PC-9 (cell line): ENCODE measurements around the gene DEF6. TPM values are rescaled to one million over a fixed set of nuclear protein-coding genes. Genes with fewer than 3 reads are reported as not detected.
"Not testable (repeated sequence)": the region's sequence is repeated elsewhere in the genome, so short reads cannot be mapped to it uniquely, and the experiment has no call there.

Source experiments
- BruUV-seq: library from RNA; stranded (reverse); fragments of 400-500 nt; replicated peaks from 2 replicates; lab custom pipeline; 2021; lab: Mats Ljungman, UMichigan
- CTCF ChIA-PET: fragments of 300-600 bp; sonication (Branson Sonifier 250); formaldehyde crosslinking; loops from one replicate; lab custom pipeline; 2022; ENCODE audit warnings: antibody characterized with exemption; lab: Charles Lee
- POLR2A ChIA-PET: fragments of 300-600 bp; sonication (Branson Sonifier 250); formaldehyde crosslinking; loops from one replicate; lab custom pipeline; 2022; ENCODE audit warnings: antibody characterized with exemption; ENCODE audit not compliant: unreplicated experiment; lab: Charles Lee
- DNase-seq, 2 experiments: peaks; one replicate each; pipeline versions ENCODE4 v3.0.0 to v3.0.0-alpha.2; 2015 to 2022; ENCODE audit warnings: mixed read lengths in 1 of 2
- H2AFZ ChIP-seq: fragments of 200-600 bp; sonication (generic); 2 replicates; pipeline ENCODE4 v1.8.1; 2017; ENCODE audit warnings: antibody characterized with exemption
- H3F3A ChIP-seq: fragments of 200-600 bp; sonication (generic); 2 replicates; pipeline ENCODE4 v1.8.1; 2017; ENCODE audit warnings: antibody characterized with exemption, mild to moderate bottlenecking, low read depth; ENCODE audit not compliant: insufficient read depth
- H3K27ac ChIP-seq: fragments of 200-600 bp; sonication (generic); 2 replicates; pipeline ENCODE4 v1.6.1; 2016; ENCODE audit warnings: mixed run types
- H3K27me3 ChIP-seq: fragments of 200-600 bp; sonication (generic); 2 replicates; pipeline ENCODE4 v1.6.1; 2016; ENCODE audit warnings: low read depth, mixed run types; ENCODE audit not compliant: insufficient read depth
- H3K36me3 ChIP-seq: fragments of 200-600 bp; sonication (generic); 2 replicates; pipeline ENCODE4 v1.6.1; 2016; ENCODE audit warnings: low read depth, mixed run types
- H3K4me1 ChIP-seq: fragments of 200-600 bp; sonication (generic); replicated peaks from 2 replicates; pipeline ENCODE4 v1.6.1; 2016; ENCODE audit warnings: mixed run types; ENCODE audit not compliant: insufficient read depth
- H3K4me2 ChIP-seq: fragments of 200-600 bp; sonication (generic); 2 replicates; pipeline ENCODE4 v1.6.1; 2017; ENCODE audit warnings: mixed run types
- H3K4me3 ChIP-seq: fragments of 200-600 bp; sonication (generic); 2 replicates; pipeline ENCODE4 v1.6.1; 2016; ENCODE audit warnings: mixed run types
- H3K79me2 ChIP-seq: fragments of 200-600 bp; sonication (generic); 2 replicates; pipeline ENCODE4 v1.6.1; 2017; ENCODE audit warnings: low read depth, mixed run types
- H3K9me2 ChIP-seq: fragments of 200-600 bp; sonication (generic); 2 replicates; pipeline ENCODE4 v1.8.1; 2017; ENCODE audit warnings: mild to moderate bottlenecking; ENCODE audit not compliant: insufficient read depth
- H3K9me3 ChIP-seq: fragments of 200-600 bp; sonication (generic); 2 replicates; pipeline ENCODE4 v1.8.1; 2016; ENCODE audit warnings: low read depth; ENCODE audit not compliant: insufficient read depth
- H4K20me1 ChIP-seq: fragments of 200-600 bp; sonication (generic); 2 replicates; pipeline ENCODE4 v1.8.1; 2017; ENCODE audit not compliant: insufficient read depth
- CTCF ChIP-seq: fragments of 200-600 bp; sonication (generic); conservative IDR thresholded peaks from 2 replicates; pipeline ENCODE4 v1.6.1; 2017; ENCODE audit warnings: mixed run types, antibody characterized with exemption, mild to moderate bottlenecking, moderate library complexity
- EZH2 ChIP-seq: fragments of 200-600 bp; sonication (generic); IDR thresholded peaks from 2 replicates; pipeline ENCODE4 v1.8.0; 2017; ENCODE audit warnings: antibody characterized with exemption, low read depth
- intact Hi-C: fragments of 100-400 bp; cut with micrococcal nuclease; formaldehyde crosslinking; loops from one replicate; pipeline ENCODE4 v1.10.0; 2022; ENCODE audit not compliant: unreplicated experiment
- total RNA-seq: library from RNA; stranded (reverse); gene quantifications from 2 replicates; pipeline ENCODE4 v1.2.3, GENCODE V29; 2021

Gene DEF6
- total RNA-seq, 1 experiment from 2014 or later = 19.6 TPM

- BruUV-seq = no TSS peak
- Histone ChIP-seq H4K20me1 (no peaks in the 10 kb centered on the region), H2AFZ (no peak overlapping the region), H3K4me3 (no peak overlapping the region), H3K79me2 (no peaks in the 10 kb centered on the region), H3K4me1 (peaks cover 25% of the 10 kb centered on the region), H3K27ac (no peak overlapping the region), H3K9me3 (no peaks in the 10 kb centered on the region), H3K27me3 (no peaks in the 10 kb centered on the region), H3K36me3 (no peaks in the 10 kb centered on the region), H3F3A (peaks cover 11% of the 10 kb centered on the region; the same call in 1 of the 2 replicates), H3K9me2 (no peaks in the 10 kb centered on the region), H3K4me2 (no peak overlapping the region)
- intact Hi-C loops = no loop called here
- DNase-seq = no peak
- no peak for TF ChIP-seq CTCF
- no peak for TF ChIP-seq EZH2
- CTCF ChIA-PET = interaction anchor here (0.6 kb wide), 1 partner anchor 37 kb away, joined by 7 read pairs; no protein-coding TSS in a partner anchor
- POLR2A ChIA-PET = interaction anchor here (0.8 kb wide), 1 partner anchor 881 kb away, joined by 8 read pairs; no protein-coding TSS in a partner anchor
These were observed 6.7 kb downstream of the DEF6 start for GRCh38 chr6:35304299-35304698.

GRCh38 chr6:35305117-35305516, 7.5 kb downstream of the DEF6 start:
- Histone ChIP-seq H3K79me2 (no peaks in the 10 kb centered on the region), H3K4me3 (no peak overlapping the region), H4K20me1 (no peaks in the 10 kb centered on the region), H3K36me3 (no peaks in the 10 kb centered on the region), H3K27me3 (no peaks in the 10 kb centered on the region), H2AFZ (no peak overlapping the region), H3K9me3 (no peaks in the 10 kb centered on the region), H3K4me2 (no peak overlapping the region), H3F3A (peaks cover 11% of the 10 kb centered on the region; the same call in 1 of the 2 replicates), H3K4me1 (peaks cover 25% of the 10 kb centered on the region), H3K9me2 (no peaks in the 10 kb centered on the region), H3K27ac (no peak overlapping the region)
- TF ChIP-seq EZH2 = no peak
- no peak for TF ChIP-seq CTCF
- CTCF ChIA-PET = interaction anchor here (0.6 kb wide), 1 partner anchor 151 kb away, joined by 3 read pairs; no protein-coding TSS in a partner anchor
- no TSS peak for BruUV-seq
- DNase-seq = no peak
- intact Hi-C loops = no loop called here
- POLR2A ChIA-PET = no interaction called here

- POLR2A ChIA-PET, H3K27ac ChIP-seq, BruUV-seq, H3K4me2 ChIP-seq, H3K27me3 ChIP-seq, H3K9me2 ChIP-seq, H3K9me3 ChIP-seq, H3K36me3 ChIP-seq, H3K79me2 ChIP-seq, DNase-seq, intact Hi-C loops, H4K20me1 ChIP-seq, H3F3A ChIP-seq, H3K4me3 ChIP-seq, CTCF ChIA-PET, H2AFZ ChIP-seq: not testable (repeated sequence)
- peaks cover 23% of the 10 kb centered on the region for H3K4me1 ChIP-seq
These were observed 9.5 kb downstream of the DEF6 start for GRCh38 chr6:35307138-35307537.

- POLR2A ChIA-PET = interaction anchor here (0.7 kb wide), 1 partner anchor 188 kb away, joined by 4 read pairs; the partner anchor contains the start of gene TEAD3
- intact Hi-C loops, H3K36me3 ChIP-seq, DNase-seq, H3K4me3 ChIP-seq, H3K9me2 ChIP-seq, H4K20me1 ChIP-seq, H3K27ac ChIP-seq, CTCF ChIA-PET, H3K27me3 ChIP-seq, H2AFZ ChIP-seq, H3K79me2 ChIP-seq, BruUV-seq, H3K4me1 ChIP-seq, H3K9me3 ChIP-seq, H3K4me2 ChIP-seq, H3F3A ChIP-seq: not testable (repeated sequence)
These were observed 10.9 kb downstream of the DEF6 start for GRCh38 chr6:35308543-35308942.
